Measurements from ENCODE around the gene TTLL8.

TTLL8 gene

GRCh38 chr22:50082197-50082715, 24.2 kb upstream of the TTLL8 start:
- H3K27ac ChIP-seq (ENCODE audit: low read length): no peak overlapping the region
- H3K4me3 ChIP-seq (ENCODE audit: low read depth in 1 of 2, low read length in 2 of 2): no peak overlapping the region
- H3K36me3 ChIP-seq (ENCODE audit: control insufficient read depth in 1 of 2, insufficient read depth in 2 of 2, low read length in 2 of 2): no peaks in the 10 kb centered on the region
- H3K27me3 ChIP-seq (ENCODE audit: low read depth, low read length): no peaks in the 10 kb centered on the region
- H3K9me3 ChIP-seq (ENCODE audit: control insufficient read depth in 1 of 2, low read length in 2 of 2): no peaks in the 10 kb centered on the region
- H3K4me1 ChIP-seq (ENCODE audit: control insufficient read depth in 1 of 2, insufficient read depth in 2 of 2, low read length in 2 of 2): no peaks in the 10 kb centered on the region

- no peaks in the 10 kb centered on the region for H3K9me3 ChIP-seq (ENCODE audit: control insufficient read depth in 1 of 2, low read length in 2 of 2)
- H3K27me3 ChIP-seq (ENCODE audit: low read depth, low read length): no peaks in the 10 kb centered on the region
- no peak overlapping the region for H3K4me3 ChIP-seq (ENCODE audit: low read depth in 1 of 2, low read length in 2 of 2)
- no peaks in the 10 kb centered on the region for H3K4me1 ChIP-seq (ENCODE audit: control insufficient read depth in 1 of 2, insufficient read depth in 2 of 2, low read length in 2 of 2)
- no peaks in the 10 kb centered on the region for H3K36me3 ChIP-seq (ENCODE audit: control insufficient read depth in 1 of 2, insufficient read depth in 2 of 2, low read length in 2 of 2)
- H3K27ac ChIP-seq (ENCODE audit: low read length): no peak overlapping the region
Measured at GRCh38 chr22:50081426-50082196, 23.5 kb upstream of the TTLL8 start.

- no peaks in the 10 kb centered on the region for H3K9me3 ChIP-seq (ENCODE audit: control insufficient read depth in 1 of 2, low read length in 2 of 2)
- H3K36me3 ChIP-seq (ENCODE audit: control insufficient read depth in 1 of 2, insufficient read depth in 2 of 2, low read length in 2 of 2): no peaks in the 10 kb centered on the region
- H3K27ac ChIP-seq (ENCODE audit: low read length): no peak overlapping the region
- no peaks in the 10 kb centered on the region for H3K27me3 ChIP-seq (ENCODE audit: low read depth, low read length)
- H3K4me1 ChIP-seq (ENCODE audit: control insufficient read depth in 1 of 2, insufficient read depth in 2 of 2, low read length in 2 of 2): no peaks in the 10 kb centered on the region
- H3K4me3 ChIP-seq (ENCODE audit: low read depth in 1 of 2, low read length in 2 of 2): no peak overlapping the region
Measured at GRCh38 chr22:50080077-50080465, 22.0 kb upstream of the TTLL8 start.

GRCh38 chr22:50078761-50079160, 20.7 kb upstream of the TTLL8 start:
- Histone ChIP-seq H3K4me1 (ENCODE audit: control insufficient read depth in 1 of 2, insufficient read depth in 2 of 2, low read length in 2 of 2) (no peaks in the 10 kb centered on the region), H3K27me3 (ENCODE audit: low read depth, low read length) (no peaks in the 10 kb centered on the region), H3K27ac (ENCODE audit: low read length) (no peak overlapping the region), H3K9me3 (ENCODE audit: control insufficient read depth in 1 of 2, low read length in 2 of 2) (no peaks in the 10 kb centered on the region), H3K4me3 (ENCODE audit: low read depth in 1 of 2, low read length in 2 of 2) (no peak overlapping the region), H3K36me3 (ENCODE audit: control insufficient read depth in 1 of 2, insufficient read depth in 2 of 2, low read length in 2 of 2) (no peaks in the 10 kb centered on the region)

GRCh38 chr22:50078246-50078645, 20.1 kb upstream of the TTLL8 start:
- Histone ChIP-seq H3K4me1 (ENCODE audit: control insufficient read depth in 1 of 2, insufficient read depth in 2 of 2, low read length in 2 of 2) (no peaks in the 10 kb centered on the region), H3K36me3 (ENCODE audit: control insufficient read depth in 1 of 2, insufficient read depth in 2 of 2, low read length in 2 of 2) (no peaks in the 10 kb centered on the region), H3K4me3 (ENCODE audit: low read depth in 1 of 2, low read length in 2 of 2) (no peak overlapping the region), H3K27ac (ENCODE audit: low read length) (no peak overlapping the region), H3K9me3 (ENCODE audit: control insufficient read depth in 1 of 2, low read length in 2 of 2) (no peaks in the 10 kb centered on the region), H3K27me3 (ENCODE audit: low read depth, low read length) (no peaks in the 10 kb centered on the region)

- Histone ChIP-seq H3K4me1 (ENCODE audit: control insufficient read depth in 1 of 2, insufficient read depth in 2 of 2, low read length in 2 of 2) (no peaks in the 10 kb centered on the region), H3K4me3 (ENCODE audit: low read depth in 1 of 2, low read length in 2 of 2) (no peak overlapping the region), H3K27me3 (ENCODE audit: low read depth, low read length) (no peaks in the 10 kb centered on the region), H3K9me3 (ENCODE audit: control insufficient read depth in 1 of 2, low read length in 2 of 2) (no peaks in the 10 kb centered on the region), H3K27ac (ENCODE audit: low read length) (no peak overlapping the region), H3K36me3 (ENCODE audit: control insufficient read depth in 1 of 2, insufficient read depth in 2 of 2, low read length in 2 of 2) (no peaks in the 10 kb centered on the region)
Measured at GRCh38 chr22:50076646-50077535, 18.8 kb upstream of the TTLL8 start.

- H3K27me3 ChIP-seq (ENCODE audit: low read depth, low read length): no peaks in the 10 kb centered on the region
- no peaks in the 10 kb centered on the region for H3K36me3 ChIP-seq (ENCODE audit: control insufficient read depth in 1 of 2, insufficient read depth in 2 of 2, low read length in 2 of 2)
- no peaks in the 10 kb centered on the region for H3K4me1 ChIP-seq (ENCODE audit: control insufficient read depth in 1 of 2, insufficient read depth in 2 of 2, low read length in 2 of 2)
- no peaks in the 10 kb centered on the region for H3K9me3 ChIP-seq (ENCODE audit: control insufficient read depth in 1 of 2, low read length in 2 of 2)
- H3K4me3 ChIP-seq (ENCODE audit: low read depth in 1 of 2, low read length in 2 of 2): no peak overlapping the region
- no peak overlapping the region for H3K27ac ChIP-seq (ENCODE audit: low read length)
Measured at GRCh38 chr22:50074551-50075530, 16.7 kb upstream of the TTLL8 start.

- no peaks in the 10 kb centered on the region for H3K27me3 ChIP-seq (ENCODE audit: low read depth, low read length)
- no peaks in the 10 kb centered on the region for H3K36me3 ChIP-seq (ENCODE audit: control insufficient read depth in 1 of 2, insufficient read depth in 2 of 2, low read length in 2 of 2)
- no peaks in the 10 kb centered on the region for H3K4me1 ChIP-seq (ENCODE audit: control insufficient read depth in 1 of 2, insufficient read depth in 2 of 2, low read length in 2 of 2)
- no peak overlapping the region for H3K27ac ChIP-seq (ENCODE audit: low read length)
- H3K4me3 ChIP-seq (ENCODE audit: low read depth in 1 of 2, low read length in 2 of 2): no peak overlapping the region
- no peaks in the 10 kb centered on the region for H3K9me3 ChIP-seq (ENCODE audit: control insufficient read depth in 1 of 2, low read length in 2 of 2)
Measured at GRCh38 chr22:50074056-50074455, 16.0 kb upstream of the TTLL8 start.

GRCh38 chr22:50072714-50073538, 14.8 kb upstream of the TTLL8 start:
- Histone ChIP-seq H3K9me3 (ENCODE audit: control insufficient read depth in 1 of 2, low read length in 2 of 2) (no peaks in the 10 kb centered on the region), H3K27ac (ENCODE audit: low read length) (no peak overlapping the region), H3K36me3 (ENCODE audit: control insufficient read depth in 1 of 2, insufficient read depth in 2 of 2, low read length in 2 of 2) (no peaks in the 10 kb centered on the region), H3K27me3 (ENCODE audit: low read depth, low read length) (no peaks in the 10 kb centered on the region), H3K4me1 (ENCODE audit: control insufficient read depth in 1 of 2, insufficient read depth in 2 of 2, low read length in 2 of 2) (no peaks in the 10 kb centered on the region), H3K4me3 (ENCODE audit: low read depth in 1 of 2, low read length in 2 of 2) (no peak overlapping the region)

GRCh38 chr22:50072167-50072555, 14.1 kb upstream of the TTLL8 start:
- H3K9me3 ChIP-seq (ENCODE audit: control insufficient read depth in 1 of 2, low read length in 2 of 2): no peaks in the 10 kb centered on the region

More at GRCh38 chr22:50072167-50072555, 14.1 kb upstream of the TTLL8 start:
- Histone ChIP-seq H3K36me3 (ENCODE audit: control insufficient read depth in 1 of 2, insufficient read depth in 2 of 2, low read length in 2 of 2) (no peaks in the 10 kb centered on the region), H3K4me1 (ENCODE audit: control insufficient read depth in 1 of 2, insufficient read depth in 2 of 2, low read length in 2 of 2) (no peaks in the 10 kb centered on the region), H3K27ac (ENCODE audit: low read length) (no peak overlapping the region), H3K4me3 (ENCODE audit: low read depth in 1 of 2, low read length in 2 of 2) (no peak overlapping the region), H3K27me3 (ENCODE audit: low read depth, low read length) (no peaks in the 10 kb centered on the region)
